ENCODE data around the gene CPM.

DNA sequence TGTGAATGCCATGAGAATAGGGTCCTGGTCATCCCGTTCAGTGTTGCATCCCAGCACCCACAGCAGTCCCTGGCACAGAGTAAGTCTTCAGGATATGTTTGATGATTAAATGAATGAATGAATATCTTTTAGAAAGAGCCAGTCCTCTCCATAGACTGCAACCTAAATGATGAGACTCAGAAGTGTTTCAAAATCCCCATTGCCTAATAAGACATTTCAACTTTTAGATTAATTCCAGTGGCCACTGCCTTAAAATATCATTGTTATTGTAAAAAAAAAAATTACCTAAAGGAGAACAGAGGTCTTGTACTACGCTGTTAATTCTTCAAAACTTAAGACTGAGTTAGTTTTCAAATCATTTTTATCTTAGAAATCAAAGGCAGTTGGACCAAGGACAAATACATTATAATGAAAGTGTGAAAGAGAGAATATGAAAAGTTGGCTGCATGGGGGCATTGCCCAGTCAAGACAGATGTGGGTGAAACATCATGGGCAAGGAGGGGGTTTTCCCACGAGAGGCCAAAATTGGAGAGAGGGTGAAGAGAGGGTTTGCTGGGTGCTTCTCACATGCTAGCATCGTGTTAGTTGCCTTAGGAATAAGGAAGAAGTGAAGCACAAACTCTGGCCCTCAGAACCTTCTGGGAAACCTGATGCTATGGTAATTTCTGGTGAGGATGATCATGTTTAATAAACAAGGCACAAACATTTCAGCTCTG is 26.3 kb upstream of the CPM start:
- TF ChIP-seq, protein P1, sequence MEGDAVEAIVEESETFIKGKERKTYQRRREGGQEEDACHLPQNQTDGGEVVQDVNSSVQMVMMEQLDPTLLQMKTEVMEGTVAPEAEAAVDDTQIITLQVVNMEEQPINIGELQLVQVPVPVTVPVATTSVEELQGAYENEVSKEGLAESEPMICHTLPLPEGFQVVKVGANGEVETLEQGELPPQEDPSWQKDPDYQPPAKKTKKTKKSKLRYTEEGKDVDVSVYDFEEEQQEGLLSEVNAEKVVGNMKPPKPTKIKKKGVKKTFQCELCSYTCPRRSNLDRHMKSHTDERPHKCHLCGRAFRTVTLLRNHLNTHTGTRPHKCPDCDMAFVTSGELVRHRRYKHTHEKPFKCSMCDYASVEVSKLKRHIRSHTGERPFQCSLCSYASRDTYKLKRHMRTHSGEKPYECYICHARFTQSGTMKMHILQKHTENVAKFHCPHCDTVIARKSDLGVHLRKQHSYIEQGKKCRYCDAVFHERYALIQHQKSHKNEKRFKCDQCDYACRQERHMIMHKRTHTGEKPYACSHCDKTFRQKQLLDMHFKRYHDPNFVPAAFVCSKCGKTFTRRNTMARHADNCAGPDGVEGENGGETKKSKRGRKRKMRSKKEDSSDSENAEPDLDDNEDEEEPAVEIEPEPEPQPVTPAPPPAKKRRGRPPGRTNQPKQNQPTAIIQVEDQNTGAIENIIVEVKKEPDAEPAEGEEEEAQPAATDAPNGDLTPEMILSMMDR (IDR thresholded peaks at IDR 0.05): no peak
- TF ChIP-seq ZFX (IDR thresholded peaks at IDR 0.05; ENCODE audit: borderline replicate concordance): no peak

All from 22Rv1 (cell line).